Panc1 (cell line): Measurements from ENCODE around the gene GABRG3. TPM values are rescaled to one million over a fixed set of nuclear protein-coding genes. Genes with fewer than 3 reads are reported as not detected.

Experiments
- ATAC-seq: fragments of 200-7000 bp; cut with Tn5 transposase; 2 replicates; pipeline ENCODE4 v1.9.1; 2020; ENCODE audit warnings: mild to moderate bottlenecking, moderate library complexity
- BruUV-seq: library from RNA; stranded (reverse); fragments of 400-500 nt; replicated peaks from 2 replicates; lab custom pipeline; 2021; lab: Mats Ljungman, UMichigan
- CTCF ChIA-PET: fragments of 300-600 bp; sonication (Branson Sonifier 250); formaldehyde crosslinking; loops from one replicate; lab custom pipeline; 2022; ENCODE audit warnings: antibody characterized with exemption; lab: Charles Lee
- POLR2A ChIA-PET: fragments of 300-600 bp; sonication (Branson Sonifier 250); formaldehyde crosslinking; loops from one replicate; lab custom pipeline; 2022; ENCODE audit warnings: antibody characterized with exemption; lab: Charles Lee
- DNase-seq: peaks from one replicate; pipeline ENCODE4 v3.0.0-alpha.2; 2010; ENCODE audit warnings: low read depth, low spot score
- H3K27ac ChIP-seq: 2 replicates; pipeline ENCODE4 v1.5.1; 2011; ENCODE audit warnings: mild to moderate bottlenecking, low read length, inconsistent platforms
- H3K27me3 ChIP-seq: fragments of 200-500 bp; sonication (Bioruptor generic); 2 replicates; pipeline ENCODE4 v1.6.0; 2014; ENCODE audit warnings: low read length, inconsistent platforms; ENCODE audit not compliant: control insufficient read depth, insufficient read depth
- H3K36me3 ChIP-seq: fragments of 200-500 bp; sonication (Bioruptor generic); 2 replicates; pipeline ENCODE4 v1.5.1; 2014; ENCODE audit warnings: inconsistent platforms, mild to moderate bottlenecking, low read length, moderate library complexity; ENCODE audit not compliant: control insufficient read depth, insufficient read depth
- H3K4me1 ChIP-seq: 2 replicates; pipeline ENCODE4 v1.5.1; 2011; ENCODE audit warnings: inconsistent platforms, mild to moderate bottlenecking, low read length, moderate library complexity; ENCODE audit not compliant: control insufficient read depth, insufficient read depth
- H3K4me3 ChIP-seq, 2 experiments: 2 replicates each; pipeline ENCODE4 v1.5.1; 2011 to 2012; ENCODE audit warnings: low read depth in 2 of 2, low read length in 2 of 2, mild to moderate bottlenecking in 2 of 2, inconsistent platforms in 1 of 2, moderate library complexity in 1 of 2
- H3K9me3 ChIP-seq: fragments of 200-500 bp; sonication (Bioruptor generic); 2 replicates; pipeline ENCODE4 v1.5.1; 2014; ENCODE audit warnings: low read depth, mild to moderate bottlenecking, inconsistent platforms, low read length, moderate library complexity; ENCODE audit not compliant: control insufficient read depth, insufficient read depth
- CTCF ChIP-seq: fragments of 450-650 bp; IDR thresholded peaks from 2 replicates; pipeline ENCODE4 v1.5.1; 2017; ENCODE audit warnings: mild to moderate bottlenecking
- POLR2AphosphoS5 ChIP-seq: IDR thresholded peaks from 2 replicates; pipeline ENCODE4 v1.6.1; 2012; ENCODE audit warnings: mild to moderate bottlenecking, low read depth, low read length, moderate library complexity
- SIN3A ChIP-seq: IDR thresholded peaks from 2 replicates; pipeline ENCODE4 v1.6.1; 2012; ENCODE audit warnings: low read depth, mild to moderate bottlenecking, low read length, moderate library complexity, borderline replicate concordance; ENCODE audit not compliant: insufficient read depth
- TCF7L2 ChIP-seq: IDR thresholded peaks from 2 replicates; pipeline ENCODE4 v1.6.1; 2011; ENCODE audit warnings: mild to moderate bottlenecking, low read depth, low read length, inconsistent platforms
- in situ Hi-C: cut with HindIII; loops from 2 replicates; pipeline ENCODE4 v1.10.0; 2016; ENCODE audit warnings: low sequenced_read_pairs, low pct_unique_long_range_greater_than_20kb
- intact Hi-C: fragments of 100-400 bp; cut with micrococcal nuclease; formaldehyde crosslinking; loops from one replicate; pipeline ENCODE4 v1.10.0; 2022; ENCODE audit not compliant: unreplicated experiment
- total RNA-seq: library from RNA; stranded (reverse); gene quantifications from one replicate; pipeline ENCODE4 v1.2.1, GENCODE V29; 2021; ENCODE audit not compliant: unreplicated experiment
- TF ChIP-seq, protein P1 (sequence below), 2 experiments: IDR thresholded peaks; 2 replicates each; pipeline ENCODE4 v1.6.1; 2011 to 2012; ENCODE audit warnings: low read depth in 2 of 2, control low read depth in 1 of 2, low read length in 1 of 2, mild to moderate bottlenecking in 1 of 2, moderate library complexity in 1 of 2; ENCODE audit not compliant: insufficient read depth in 1 of 2

Gene GABRG3
- total RNA-seq, 1 experiment from 2014 or later, result not detected

DNA sequence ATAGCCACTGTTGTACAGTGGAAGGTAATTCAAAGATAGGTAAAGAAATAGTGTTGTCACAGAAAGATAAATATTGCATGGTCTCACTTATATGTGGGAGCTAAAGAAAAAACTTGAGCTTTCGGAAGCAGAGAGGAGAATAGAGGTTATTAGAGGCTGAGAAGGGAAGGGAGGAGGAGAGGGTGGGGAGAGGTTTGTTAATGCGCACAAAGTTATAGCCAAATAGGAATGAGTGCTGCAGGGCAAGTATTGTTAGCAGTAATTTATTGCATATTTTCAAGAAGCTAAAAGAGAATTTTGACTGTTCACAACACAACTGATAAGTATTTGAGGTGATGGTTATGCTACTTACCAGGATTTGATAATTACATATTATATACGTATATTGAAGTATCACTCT lies 154.2 kb downstream of the GABRG3 start:
- intact Hi-C loops (no loop called here), in situ Hi-C loops (no loop called here)
- ChIA-PET CTCF (no interaction called here), POLR2A (no interaction called here)
- TF ChIP-seq CTCF, result no peak
- no peak for TF ChIP-seq TCF7L2
- no peak for TF ChIP-seq POLR2AphosphoS5
- no peak for TF ChIP-seq SIN3A
- TF ChIP-seq, protein P1, sequence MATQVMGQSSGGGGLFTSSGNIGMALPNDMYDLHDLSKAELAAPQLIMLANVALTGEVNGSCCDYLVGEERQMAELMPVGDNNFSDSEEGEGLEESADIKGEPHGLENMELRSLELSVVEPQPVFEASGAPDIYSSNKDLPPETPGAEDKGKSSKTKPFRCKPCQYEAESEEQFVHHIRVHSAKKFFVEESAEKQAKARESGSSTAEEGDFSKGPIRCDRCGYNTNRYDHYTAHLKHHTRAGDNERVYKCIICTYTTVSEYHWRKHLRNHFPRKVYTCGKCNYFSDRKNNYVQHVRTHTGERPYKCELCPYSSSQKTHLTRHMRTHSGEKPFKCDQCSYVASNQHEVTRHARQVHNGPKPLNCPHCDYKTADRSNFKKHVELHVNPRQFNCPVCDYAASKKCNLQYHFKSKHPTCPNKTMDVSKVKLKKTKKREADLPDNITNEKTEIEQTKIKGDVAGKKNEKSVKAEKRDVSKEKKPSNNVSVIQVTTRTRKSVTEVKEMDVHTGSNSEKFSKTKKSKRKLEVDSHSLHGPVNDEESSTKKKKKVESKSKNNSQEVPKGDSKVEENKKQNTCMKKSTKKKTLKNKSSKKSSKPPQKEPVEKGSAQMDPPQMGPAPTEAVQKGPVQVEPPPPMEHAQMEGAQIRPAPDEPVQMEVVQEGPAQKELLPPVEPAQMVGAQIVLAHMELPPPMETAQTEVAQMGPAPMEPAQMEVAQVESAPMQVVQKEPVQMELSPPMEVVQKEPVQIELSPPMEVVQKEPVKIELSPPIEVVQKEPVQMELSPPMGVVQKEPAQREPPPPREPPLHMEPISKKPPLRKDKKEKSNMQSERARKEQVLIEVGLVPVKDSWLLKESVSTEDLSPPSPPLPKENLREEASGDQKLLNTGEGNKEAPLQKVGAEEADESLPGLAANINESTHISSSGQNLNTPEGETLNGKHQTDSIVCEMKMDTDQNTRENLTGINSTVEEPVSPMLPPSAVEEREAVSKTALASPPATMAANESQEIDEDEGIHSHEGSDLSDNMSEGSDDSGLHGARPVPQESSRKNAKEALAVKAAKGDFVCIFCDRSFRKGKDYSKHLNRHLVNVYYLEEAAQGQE (IDR thresholded peaks at IDR 0.05; ENCODE audit: insufficient read depth in 1 of 2, low read depth in 2 of 2, low read length in 1 of 2), result no peak
- no peaks in the 10 kb centered on the region for H3K36me3 ChIP-seq
- DNase-seq (no peak), ATAC-seq (no peak)
- BruUV-seq, result no TSS peak
- no peaks in the 10 kb centered on the region for H3K27me3 ChIP-seq
- H3K9me3 ChIP-seq, result no peaks in the 10 kb centered on the region
- no peaks in the 10 kb centered on the region for H3K4me1 ChIP-seq
- H3K4me3 ChIP-seq, result no peak overlapping the region
- no peak overlapping the region for H3K27ac ChIP-seq

GRCh38 chr15:27126449-27126848 lies 155.5 kb downstream of the GABRG3 start:
- Histone ChIP-seq H3K4me3 (no peak overlapping the region), H3K27ac (no peak overlapping the region), H3K9me3 (no peaks in the 10 kb centered on the region), H3K36me3 (no peaks in the 10 kb centered on the region), H3K4me1 (no peaks in the 10 kb centered on the region), H3K27me3 (no peaks in the 10 kb centered on the region)
- no TSS peak for BruUV-seq
- TF ChIP-seq CTCF (no peak), TCF7L2 (no peak), POLR2AphosphoS5 (no peak), SIN3A (no peak)
- TF ChIP-seq, protein P1 (IDR thresholded peaks at IDR 0.05; ENCODE audit: insufficient read depth in 1 of 2, low read depth in 2 of 2, low read length in 1 of 2), result no peak
- ATAC-seq, result no peak
- intact Hi-C loops (no loop called here), in situ Hi-C loops (no loop called here)
- ChIA-PET POLR2A (no interaction called here), CTCF (no interaction called here)
- DNase-seq, result no peak
